Medulla oblongata (tissue), 1 donor: ENCODE data around the gene NCOA4.
"Not testable (repeated sequence)": the region's sequence is repeated elsewhere in the genome, so short reads cannot be mapped to it uniquely, and the experiment has no call there.

Source experiments
- DNase-seq: peaks from one replicate; pipeline ENCODE4 v3.0.0-alpha.2; 2015; ENCODE audit errors: extremely low spot score

The NCOA4 gene

GRCh38 chr10:46030091-46030937, at the start of gene NCOA4:
NCOA4 (minus strand) TSS chr10:46030623; CDS start chr10:46016680, 13,943 bp downstream.
- peak; percentile 99 for DNase-seq

- DNase-seq: no peak
Observed at GRCh38 chr10:46079831-46080585, 49.6 kb upstream of the NCOA4 start.

- DNase-seq: no peak
Observed at GRCh38 chr10:46077731-46078413, 47.4 kb upstream of the NCOA4 start.

GRCh38 chr10:46077141-46077554, 46.7 kb upstream of the NCOA4 start:
- DNase-seq: no peak

- no peak for DNase-seq
Observed at GRCh38 chr10:46075869-46076268, 45.4 kb upstream of the NCOA4 start.

- no peak for DNase-seq
Observed at GRCh38 chr10:46074196-46074946, 43.9 kb upstream of the NCOA4 start.

GRCh38 chr10:46073564-46073963, 43.1 kb upstream of the NCOA4 start:
- no peak for DNase-seq

GRCh38 chr10:46070749-46071148, 40.3 kb upstream of the NCOA4 start:
- no peak for DNase-seq

- DNase-seq: no peak
Observed at GRCh38 chr10:46069771-46070463, 39.5 kb upstream of the NCOA4 start.

- DNase-seq: no peak
Observed at GRCh38 chr10:46068905-46069304, 38.5 kb upstream of the NCOA4 start.

GRCh38 chr10:46068117-46068516, 37.7 kb upstream of the NCOA4 start:
- no peak for DNase-seq

- DNase-seq: no peak
Observed at GRCh38 chr10:46064269-46064817, 33.9 kb upstream of the NCOA4 start.

- DNase-seq: no peak
Observed at GRCh38 chr10:46062723-46063428, 32.5 kb upstream of the NCOA4 start.

- no peak for DNase-seq
Observed at GRCh38 chr10:46060706-46061105, 30.3 kb upstream of the NCOA4 start.

- not testable (repeated sequence) for DNase-seq
Observed at GRCh38 chr10:46057927-46058326, 27.5 kb upstream of the NCOA4 start.

GRCh38 chr10:46057038-46057437, 26.6 kb upstream of the NCOA4 start:
- DNase-seq: no peak

GRCh38 chr10:46055771-46056170, 25.3 kb upstream of the NCOA4 start:
- DNase-seq: no peak

- no peak for DNase-seq
Observed at GRCh38 chr10:46053534-46054434, 23.4 kb upstream of the NCOA4 start.

GRCh38 chr10:46052791-46053375, 22.5 kb upstream of the NCOA4 start:
- DNase-seq: no peak
